Stimulated activated naive CD4-positive, alpha-beta T cell treated with Interleukin-2 at 50 U/mL for 16 hours (primary cell): ENCODE measurements around the gene GMPR2.

Source experiments
- DNase-seq: peaks from one replicate; lab custom pipeline; 2025; lab: John Stamatoyannopoulos, UW

Gene GMPR2

GRCh38 chr14:24252289-24253124 lies 19.8 kb downstream of the GMPR2 start:
- DNase-seq, result no peak

GRCh38 chr14:24253936-24254335 lies 21.2 kb downstream of the GMPR2 start:
- no peak for DNase-seq

DNA sequence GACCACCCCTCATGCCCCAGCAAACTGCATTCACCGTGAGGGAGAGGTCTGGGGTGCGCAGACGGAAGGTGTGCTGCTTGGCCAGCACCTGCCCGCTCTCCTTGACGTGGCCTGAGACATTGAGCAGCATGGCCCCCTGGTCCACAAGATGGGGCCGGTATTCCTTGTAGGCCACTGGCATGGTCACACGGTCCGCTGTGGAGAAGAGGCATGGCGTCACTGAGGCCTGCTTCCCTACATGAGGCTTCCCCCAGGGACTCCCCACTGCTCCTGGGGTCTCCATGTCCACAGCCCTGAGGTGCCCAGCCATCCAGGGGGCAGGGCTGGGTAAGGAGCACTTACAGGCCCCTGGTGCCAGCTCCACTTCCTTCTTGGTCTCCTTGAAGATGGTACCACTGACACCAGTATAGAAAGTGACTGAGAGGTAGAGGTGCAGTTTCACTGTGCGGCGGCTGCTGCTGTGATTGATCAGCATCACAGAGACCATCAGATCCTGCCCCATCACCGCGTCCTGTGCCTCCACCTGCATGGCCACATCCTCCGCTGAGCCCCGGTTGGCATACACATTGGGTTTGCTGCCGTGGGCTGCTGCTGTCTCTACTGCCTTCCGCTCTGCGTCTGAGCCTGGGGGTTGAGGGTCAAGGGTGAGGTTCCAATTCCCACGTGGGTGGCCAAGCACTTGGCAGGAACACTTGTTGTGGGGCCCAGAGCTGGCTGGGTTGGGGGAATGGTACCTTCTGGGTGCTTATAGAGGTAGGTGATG lies 22.1 kb downstream of the GMPR2 start:
- no peak for DNase-seq

- no peak for DNase-seq
Measured at GRCh38 chr14:24255438-24255837, 22.7 kb downstream of the GMPR2 start.

GRCh38 chr14:24255931-24256711 lies 23.4 kb downstream of the GMPR2 start:
- DNase-seq, result no peak

DNA sequence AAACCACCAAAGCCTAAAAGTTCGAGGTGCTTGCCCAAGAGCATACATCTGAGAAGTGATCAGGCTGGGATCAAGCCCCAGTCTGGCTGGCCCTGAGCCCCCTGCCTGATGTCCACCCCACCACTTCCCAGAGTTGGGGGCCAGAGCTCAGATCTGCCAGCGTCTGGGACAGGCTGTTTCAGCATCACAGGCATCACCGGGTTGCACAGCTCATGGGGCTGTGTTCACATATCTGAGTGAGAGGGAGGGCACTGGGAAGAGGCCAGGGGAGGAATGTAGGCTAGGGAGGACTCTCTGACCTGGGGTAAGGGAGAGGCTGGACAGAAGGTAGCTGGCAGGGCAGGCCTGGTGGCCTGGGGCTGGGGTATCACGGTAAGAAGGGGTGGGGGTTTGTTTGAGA lies 24.2 kb downstream of the GMPR2 start:
- no peak for DNase-seq

GRCh38 chr14:24258119-24258518 lies 25.4 kb downstream of the GMPR2 start:
- DNase-seq, result no peak

DNA sequence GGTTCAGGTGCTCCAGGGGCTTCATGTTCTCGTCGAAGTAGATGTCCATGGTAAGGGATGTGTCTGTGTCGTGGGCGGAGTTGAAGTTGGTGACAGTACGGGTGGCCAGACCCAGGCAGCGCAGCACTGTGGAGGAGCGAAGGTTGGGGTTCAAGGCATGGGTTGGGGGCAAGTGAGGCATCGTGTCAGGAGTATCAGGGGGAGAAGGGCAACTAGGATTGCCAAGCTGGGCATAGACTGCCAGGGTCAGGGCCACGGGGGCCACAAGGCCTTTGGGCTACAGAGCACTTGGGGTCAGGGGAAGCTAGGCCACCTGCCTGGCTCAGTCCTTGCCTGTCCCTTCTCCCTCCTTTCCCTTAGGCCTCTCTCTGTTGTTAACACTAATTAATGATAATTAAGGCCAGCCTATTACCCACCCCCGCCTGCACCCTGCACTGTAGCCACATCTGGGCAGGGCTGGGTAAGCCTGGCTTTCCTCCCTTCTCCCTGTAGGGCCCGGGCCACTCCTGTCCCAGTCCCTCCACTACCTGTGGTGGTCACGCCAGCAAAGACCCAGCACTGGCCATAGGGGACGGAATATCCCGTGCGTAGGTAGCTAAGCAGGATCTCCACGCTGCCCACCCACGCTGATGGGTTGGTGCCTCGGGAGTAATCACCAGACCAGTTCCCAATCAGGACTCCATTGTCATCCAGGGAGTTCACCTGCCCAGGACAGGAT lies 26.0 kb downstream of the GMPR2 start:
- DNase-seq, result no peak

- no peak for DNase-seq
Measured at GRCh38 chr14:24259282-24260025, 26.7 kb downstream of the GMPR2 start.

DNA sequence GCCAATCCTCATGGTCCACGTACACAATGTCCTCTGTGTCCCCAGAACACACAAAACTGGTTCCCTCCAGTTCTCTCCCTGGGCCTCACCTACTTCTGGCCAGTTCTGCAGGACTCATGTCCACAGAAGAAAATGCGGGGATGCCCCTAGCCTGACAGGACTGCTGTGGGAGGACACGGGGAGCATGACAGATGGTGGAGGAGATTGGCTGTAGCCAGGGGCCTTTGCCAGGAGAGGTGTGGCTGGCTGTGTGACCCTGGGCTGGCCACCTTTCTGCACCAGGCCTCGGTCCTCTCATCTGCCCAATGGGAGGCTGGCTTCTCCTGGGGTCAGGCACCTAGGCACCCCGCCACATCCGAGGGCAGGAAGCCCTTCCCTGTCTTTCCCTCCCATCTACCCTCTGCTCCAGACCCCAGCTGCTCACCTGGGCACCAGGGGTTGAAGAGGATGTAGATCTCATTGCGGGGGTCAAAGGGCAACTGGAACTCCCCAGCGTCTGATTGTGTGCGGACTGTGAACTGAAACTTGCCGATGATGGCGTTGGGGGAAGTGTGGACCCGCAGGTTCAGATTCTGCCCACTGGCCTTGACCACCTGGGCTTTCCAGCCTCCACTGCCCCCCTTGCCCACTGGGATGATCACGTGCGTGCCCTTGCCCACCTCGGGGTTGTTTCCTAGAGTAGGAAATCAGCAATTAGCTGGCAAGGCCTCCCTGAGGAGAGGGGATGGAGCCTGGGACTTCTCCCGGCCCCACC lies 27.5 kb downstream of the GMPR2 start:
- DNase-seq, result no peak

DNA sequence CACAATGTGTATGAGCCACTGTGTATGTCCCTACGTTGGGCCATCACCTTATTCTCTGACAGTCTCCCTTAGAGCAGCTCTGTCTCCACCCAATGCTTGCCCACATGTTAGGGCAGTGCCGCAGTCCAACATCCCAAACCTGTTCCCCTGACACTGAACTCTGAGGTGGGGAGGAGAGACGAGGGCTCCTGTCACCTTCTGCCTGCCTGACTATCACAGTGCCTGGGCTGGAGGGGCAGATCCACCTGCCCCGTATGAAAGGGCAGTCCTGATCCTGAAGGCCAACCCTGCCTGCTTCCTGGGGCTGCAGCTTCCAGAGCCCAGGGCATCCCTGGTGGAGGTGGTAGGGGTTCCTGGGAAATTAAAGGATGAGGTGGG lies 28.0 kb downstream of the GMPR2 start:
- no peak for DNase-seq

GRCh38 chr14:24261256-24261968 lies 28.7 kb downstream of the GMPR2 start:
- no peak for DNase-seq

GRCh38 chr14:24261969-24262327 lies 29.2 kb downstream of the GMPR2 start:
- no peak for DNase-seq

- no peak for DNase-seq
Measured at GRCh38 chr14:24262821-24263733, 30.3 kb downstream of the GMPR2 start, which contains the start of gene TGM1. TGM1 (minus strand) TSS chr14:24263177; CDS start chr14:24262352, 825 bp downstream.

DNA sequence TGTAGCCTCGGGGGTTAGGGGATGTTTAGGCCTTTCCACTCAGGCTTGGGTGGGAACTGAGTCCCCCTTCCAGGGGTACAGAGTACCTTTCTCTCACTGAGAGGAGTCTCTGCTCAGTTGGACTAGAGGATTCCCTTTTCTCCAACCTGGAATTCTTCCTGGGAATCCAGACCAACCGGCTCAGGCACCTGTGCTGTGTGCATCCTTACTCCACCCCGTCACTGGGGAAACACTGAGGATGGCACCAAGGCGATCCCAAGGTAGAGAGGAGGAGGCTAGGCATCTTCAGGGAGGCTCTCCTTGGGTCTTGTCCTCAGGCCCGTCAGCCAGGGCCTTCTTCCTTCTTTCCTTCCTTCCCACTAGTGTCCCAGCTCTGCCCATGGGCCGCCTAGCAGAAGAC lies 31.1 kb downstream of the GMPR2 start:
- DNase-seq, result no peak

DNA sequence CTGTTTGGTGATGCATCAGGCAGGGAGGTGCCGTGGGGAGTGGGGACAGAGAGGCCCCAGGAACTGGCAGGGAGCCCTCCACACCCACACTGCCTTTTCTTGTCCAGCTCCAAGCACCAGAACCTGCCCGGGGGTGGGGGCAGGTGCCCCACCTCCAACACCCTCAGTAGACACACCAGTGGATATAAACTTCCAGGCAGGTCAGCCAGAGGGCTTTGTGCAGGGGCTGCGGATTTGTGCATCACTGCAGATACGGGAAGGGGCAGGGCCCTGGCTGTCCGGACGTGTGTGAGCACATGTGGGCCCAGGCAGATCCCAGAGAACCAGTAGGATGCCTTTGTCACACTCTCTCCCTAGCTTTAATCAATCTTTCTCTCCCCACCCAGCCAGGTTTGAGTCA lies 31.6 kb downstream of the GMPR2 start:
- no peak for DNase-seq

GRCh38 chr14:24266344-24267244 lies 33.9 kb downstream of the GMPR2 start:
- DNase-seq, result no peak

DNA sequence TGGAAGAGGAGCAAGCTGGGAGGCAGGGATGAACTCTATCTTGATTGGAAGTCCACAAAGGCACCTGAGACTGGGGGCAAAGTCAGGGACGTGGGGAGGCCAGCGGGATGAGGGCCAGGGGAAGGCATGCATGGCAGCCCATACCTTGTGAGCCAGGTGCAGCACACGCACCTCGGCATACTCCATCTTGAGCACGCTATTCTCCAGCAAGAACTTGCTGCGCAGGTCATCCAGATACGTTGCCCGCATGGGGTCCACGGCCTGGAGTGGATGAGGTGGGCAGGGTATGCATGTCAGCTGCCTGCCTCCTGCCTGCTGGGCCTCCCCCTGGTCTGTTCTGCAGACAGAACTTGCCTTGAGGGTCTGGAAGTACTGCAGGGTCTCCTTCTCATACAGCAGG lies 34.8 kb downstream of the GMPR2 start:
- no peak for DNase-seq
